Fibroblast of lung (primary cell): ENCODE results near the gene TBX21. TPM values are rescaled to one million over a fixed set of nuclear protein-coding genes. Genes with fewer than 3 reads are reported as not detected.

Experiments used
- DNase-seq, 2 donors: peaks; one replicate each; pipeline versions ENCODE4 v3.0.0 to v3.0.0-alpha.2; 2010; ENCODE audit warnings: low read depth in 2 of 2
- H2AFZ ChIP-seq: 2 replicates; pipeline ENCODE4 v1.5.1; 2012; ENCODE audit warnings: low read length, control low read depth, inconsistent platforms
- H3K27ac ChIP-seq: 2 replicates; pipeline ENCODE4 v1.5.1; 2011; ENCODE audit warnings: low read length, control low read depth; ENCODE audit not compliant: insufficient read depth
- H3K27me3 ChIP-seq: 2 replicates; pipeline ENCODE4 v1.5.1; 2011; ENCODE audit warnings: mild to moderate bottlenecking, low read length; ENCODE audit not compliant: control insufficient read depth, insufficient read depth
- H3K36me3 ChIP-seq: 2 replicates; pipeline ENCODE4 v1.5.1; 2011; ENCODE audit warnings: low read length; ENCODE audit not compliant: control insufficient read depth, insufficient read depth
- H3K4me1 ChIP-seq: 2 replicates; pipeline ENCODE4 v1.5.1; 2011; ENCODE audit warnings: low read length; ENCODE audit not compliant: control insufficient read depth, insufficient read depth; ENCODE audit errors: extremely low read depth
- H3K4me2 ChIP-seq: 2 replicates; pipeline ENCODE4 v1.5.1; 2011; ENCODE audit warnings: low read length, control low read depth; ENCODE audit not compliant: insufficient read depth; ENCODE audit errors: extremely low read depth
- H3K4me3 ChIP-seq, 4 experiments: fragments of 200-600 bp in 1 of 4; sonication (generic) in 1 of 4; replicated peaks in 1 of 4; 2 replicates each; pipeline ENCODE4 v1.5.1; 2011 to 2016; ENCODE audit warnings: low read length in 4 of 4, low read depth in 3 of 4, mild to moderate bottlenecking in 3 of 4, control low read depth in 2 of 4, inconsistent platforms in 1 of 4, mixed read lengths in 1 of 4; ENCODE audit not compliant: insufficient read depth in 1 of 4; ENCODE audit errors: control extremely low read depth in 1 of 4
- H3K79me2 ChIP-seq: 2 replicates; pipeline ENCODE4 v1.5.1; 2012; ENCODE audit warnings: mild to moderate bottlenecking, low read length, inconsistent platforms; ENCODE audit not compliant: control insufficient read depth, insufficient read depth
- H3K9ac ChIP-seq: 2 replicates; pipeline ENCODE4 v1.5.1; 2011; ENCODE audit warnings: mild to moderate bottlenecking, low read length, control low read depth; ENCODE audit not compliant: insufficient read depth
- H3K9me3 ChIP-seq: 2 replicates; pipeline ENCODE4 v1.5.1; 2012; ENCODE audit warnings: low read depth, low read length; ENCODE audit not compliant: control insufficient read depth, insufficient read depth
- H4K20me1 ChIP-seq: 2 replicates; pipeline ENCODE4 v1.5.1; 2011; ENCODE audit warnings: low read length; ENCODE audit not compliant: control insufficient read depth, insufficient read depth; ENCODE audit errors: extremely low read depth
- CTCF ChIP-seq, 2 donors: IDR thresholded peaks in 1 of 2; conservative IDR thresholded peaks in 1 of 2; 1 replicate in 1 of 2; 2 replicates in 1 of 2; pipeline ENCODE4 v1.5.1; 2011 to 2012; ENCODE audit warnings: low read length in 2 of 2, control low read depth in 1 of 2, inconsistent platforms in 1 of 2, low read depth in 1 of 2, mild to moderate bottlenecking in 1 of 2
- EZH2 ChIP-seq: IDR thresholded peaks from 2 replicates; pipeline ENCODE4 v1.5.1; 2012; ENCODE audit warnings: low read length, control low read depth, mild to moderate bottlenecking; ENCODE audit errors: missing control alignments
- polyA plus RNA-seq, 2 donors: library from polyadenylated mRNA; depleted of rRNA in 1 of 2; stranded (reverse) in 1 of 2; unstranded in 1 of 2; fragments of >200 nt; gene quantifications; 2 replicates each; pipeline ENCODE4 v1.2.1, GENCODE V29; 2011 to 2012; ENCODE audit warnings: missing spikeins in 1 of 2
- total RNA-seq: library from RNA; depleted of rRNA; stranded (reverse); fragments of >200 nt; gene quantifications from 2 replicates; pipeline ENCODE4 v1.2.1, GENCODE V29; 2014

TBX21 gene
- total and polyA plus RNA-seq, 2 donors (not counting 1 experiment from before 2014, with no cell fraction given) = not detected

- Histone ChIP-seq H3K9ac (peak within 1 kb of the TSS; percentile 69), H3K4me1 (peaks cover 4% of the 10 kb centered on the region), H2AFZ (peak within 1 kb of the TSS; percentile 80), H3K9me3 (no peaks in the 10 kb centered on the region), H3K27ac (peak within 1 kb of the TSS; percentile 14), H3K36me3 (no peaks in the 10 kb centered on the region), H3K79me2 (no peaks in the 10 kb centered on the region), H4K20me1 (no peaks in the 10 kb centered on the region), H3K4me3 (peak within 1 kb of the TSS; percentile 49 to 75 (median 67)), H3K4me2 (peak within 1 kb of the TSS; percentile 90), H3K27me3 (peaks cover 7% of the 10 kb centered on the region)
- no peak for TF ChIP-seq EZH2
- peak; percentile 49 to 77 for DNase-seq
Measured at GRCh38 chr17:47693731-47694580, 39.1 kb upstream of the TBX21 start, which contains the start of gene TBKBP1. Gene TBKBP1 (plus strand): TSS chr17:47694161. CDS start chr17:47696113, 1,952 bp downstream.

GRCh38 chr17:47694581-47695428 lies 38.2 kb upstream of the TBX21 start:
- peak overlapping the region; percentile 69 for H3K9ac ChIP-seq
- TF ChIP-seq CTCF (conservative IDR thresholded peaks at IDR 0.05 in 1 of 2, IDR thresholded peaks at IDR 0.05 in 1 of 2; ENCODE audit: low read depth in 1 of 2, low read length in 2 of 2) (no peak), EZH2 (no peak)
- no peaks in the 10 kb centered on the region for H3K79me2 ChIP-seq
- peaks cover 7% of the 10 kb centered on the region for H3K27me3 ChIP-seq
- H3K36me3 ChIP-seq = peaks cover 4% of the 10 kb centered on the region
- H3K27ac ChIP-seq = peak overlapping the region; percentile 14
- H3K9me3 ChIP-seq = no peaks in the 10 kb centered on the region
- peak overlapping the region; percentile 80 for H2AFZ ChIP-seq
- H4K20me1 ChIP-seq = no peaks in the 10 kb centered on the region
- DNase-seq = peak; percentile 47 to 69
- H3K4me2 ChIP-seq = peak overlapping the region; percentile 90
- H3K4me1 ChIP-seq = peaks cover 4% of the 10 kb centered on the region
- peak overlapping the region; percentile 49 to 75 (median 67) for H3K4me3 ChIP-seq

- peaks cover 4% of the 10 kb centered on the region for H3K4me1 ChIP-seq
- H3K9me3 ChIP-seq = no peaks in the 10 kb centered on the region
- DNase-seq = no peak
- TF ChIP-seq EZH2 (no peak), CTCF (conservative IDR thresholded peaks at IDR 0.05 in 1 of 2, IDR thresholded peaks at IDR 0.05 in 1 of 2; ENCODE audit: low read depth in 1 of 2, low read length in 2 of 2) (no peak)
- H3K79me2 ChIP-seq = no peaks in the 10 kb centered on the region
- H3K27ac ChIP-seq = no peak overlapping the region
- H3K27me3 ChIP-seq = peaks cover 7% of the 10 kb centered on the region
- peaks cover 4% of the 10 kb centered on the region for H3K36me3 ChIP-seq
- H4K20me1 ChIP-seq = no peaks in the 10 kb centered on the region
- peak overlapping the region; percentile 90 for H3K4me2 ChIP-seq
- peak overlapping the region; percentile 16 for H3K9ac ChIP-seq
- peak overlapping the region; percentile 46 to 75 (median 58) for H3K4me3 ChIP-seq
- peak overlapping the region; percentile 80 for H2AFZ ChIP-seq
Measured at GRCh38 chr17:47695429-47696376, 37.3 kb upstream of the TBX21 start.
